GM11168 (cell line): ENCODE measurements around the gene CDKN2D.

Experiments used
- in situ Hi-C: fragments of 300-500 bp; cut with MboI; formaldehyde crosslinking; loops from one replicate; pipeline ENCODE4 v1.12.0; 2022; ENCODE audit warnings: low sequenced_read_pairs; ENCODE audit not compliant: unreplicated experiment

CDKN2D gene

DNA sequence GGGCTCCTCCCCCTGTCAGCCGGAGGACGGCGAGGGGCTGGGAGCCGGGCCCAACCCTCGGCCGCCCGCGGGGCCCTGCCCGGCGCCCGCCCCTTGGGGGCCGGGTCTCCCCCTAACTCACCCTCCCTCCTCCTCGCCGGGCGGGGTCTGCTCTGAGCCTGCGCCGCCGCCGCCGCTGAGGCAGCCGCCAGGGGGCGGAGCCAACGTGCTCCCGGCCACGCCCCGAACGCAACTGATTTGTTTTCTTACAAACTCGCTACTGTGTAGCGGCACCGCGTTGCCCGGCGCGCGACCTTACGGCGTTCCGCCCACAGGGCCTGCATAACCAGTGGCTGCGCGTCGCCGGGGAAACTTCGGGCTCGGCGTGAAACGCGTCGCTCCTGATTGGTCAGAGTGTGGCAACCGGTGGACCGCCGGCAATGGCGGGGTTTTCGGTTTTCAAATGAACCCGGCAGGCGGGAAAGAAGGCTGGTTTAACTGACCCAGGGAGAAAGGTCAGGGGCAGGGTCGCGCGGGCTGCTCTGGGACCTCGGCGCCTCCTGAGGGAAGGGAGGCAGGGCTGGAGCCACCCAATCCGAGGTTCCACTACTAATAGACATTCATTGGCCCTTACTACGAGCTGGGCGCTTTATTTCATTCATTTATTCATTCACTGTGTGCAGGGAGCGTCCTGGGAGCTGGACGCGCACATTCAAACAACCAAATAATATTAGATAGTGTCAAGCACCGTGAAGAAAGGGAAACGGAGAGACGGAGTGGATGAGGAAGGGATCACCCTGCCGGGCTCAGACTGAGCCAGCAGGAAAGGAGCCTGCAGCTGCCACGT, at the start of gene CDKN2D:
Gene CDKN2D (minus strand): TSS at position 154 of the 826 bp plus-strand sequence. CDS start 326 bp downstream, outside the sequence.
- in situ Hi-C loops, result no loop called here

DNA sequence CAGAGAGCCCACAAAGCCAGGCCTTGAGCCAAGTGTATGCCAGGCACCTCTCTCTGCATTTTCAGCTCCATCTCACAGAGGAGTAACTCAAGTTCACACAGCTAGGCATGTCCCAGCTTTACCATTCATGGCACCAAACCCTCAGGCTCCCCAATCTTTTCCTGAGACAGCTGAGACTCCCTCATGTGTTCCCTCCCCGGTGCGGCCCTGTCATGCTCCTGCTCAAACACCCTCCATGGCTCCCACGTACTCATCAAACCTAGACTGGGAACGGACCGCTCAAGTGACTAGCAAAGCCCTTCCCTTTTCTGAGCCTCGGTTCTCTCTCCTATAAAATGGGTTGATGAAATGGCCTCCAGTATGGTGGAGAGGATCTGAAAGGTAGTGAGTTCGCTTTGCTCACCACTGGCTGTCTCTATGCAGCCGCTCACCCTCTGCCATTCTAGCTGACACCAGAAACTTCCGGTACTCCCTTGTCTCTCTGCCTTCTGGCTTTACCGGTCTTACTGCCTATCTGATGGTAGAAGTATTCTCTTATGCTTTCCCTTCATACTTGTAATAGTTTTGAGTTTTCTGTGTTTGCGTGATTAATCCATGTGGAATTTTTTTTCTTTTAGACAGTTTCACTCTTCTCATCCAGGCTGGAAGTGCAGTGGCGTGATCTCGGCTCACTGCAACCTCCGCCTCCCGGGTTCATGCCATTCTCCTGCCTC, 48.8 kb upstream of the CDKN2D start:
- in situ Hi-C loops, result no loop called here

DNA sequence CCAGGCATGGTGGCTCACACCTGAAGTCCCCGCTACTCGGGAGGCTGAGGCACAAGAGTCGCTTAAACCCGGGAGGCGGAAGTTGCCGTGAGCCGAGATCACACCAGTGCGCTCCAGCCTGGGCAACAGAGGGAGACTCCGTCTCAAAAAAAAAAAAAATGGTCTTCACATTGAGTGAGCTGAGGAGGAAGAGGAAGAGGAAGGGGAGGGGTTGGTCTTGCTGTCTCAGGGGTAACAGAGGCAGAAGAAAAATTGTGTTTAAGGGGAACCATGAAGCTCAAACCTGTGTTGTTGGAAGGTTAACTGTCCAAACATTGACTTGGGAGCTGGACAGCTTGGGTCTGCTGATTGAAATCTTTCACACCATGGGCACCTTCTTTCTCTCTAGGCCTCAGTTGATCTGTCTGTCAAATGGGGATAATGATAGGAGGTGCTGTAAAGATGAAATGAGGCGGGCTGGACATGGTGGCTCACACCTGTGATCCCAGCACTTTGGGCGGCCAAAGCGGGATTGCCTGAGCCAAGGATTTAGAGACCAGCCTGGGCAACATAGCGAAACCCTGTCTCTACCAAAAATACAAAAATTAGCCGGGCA, 46.7 kb upstream of the CDKN2D start:
- in situ Hi-C loops, result no loop called here

DNA sequence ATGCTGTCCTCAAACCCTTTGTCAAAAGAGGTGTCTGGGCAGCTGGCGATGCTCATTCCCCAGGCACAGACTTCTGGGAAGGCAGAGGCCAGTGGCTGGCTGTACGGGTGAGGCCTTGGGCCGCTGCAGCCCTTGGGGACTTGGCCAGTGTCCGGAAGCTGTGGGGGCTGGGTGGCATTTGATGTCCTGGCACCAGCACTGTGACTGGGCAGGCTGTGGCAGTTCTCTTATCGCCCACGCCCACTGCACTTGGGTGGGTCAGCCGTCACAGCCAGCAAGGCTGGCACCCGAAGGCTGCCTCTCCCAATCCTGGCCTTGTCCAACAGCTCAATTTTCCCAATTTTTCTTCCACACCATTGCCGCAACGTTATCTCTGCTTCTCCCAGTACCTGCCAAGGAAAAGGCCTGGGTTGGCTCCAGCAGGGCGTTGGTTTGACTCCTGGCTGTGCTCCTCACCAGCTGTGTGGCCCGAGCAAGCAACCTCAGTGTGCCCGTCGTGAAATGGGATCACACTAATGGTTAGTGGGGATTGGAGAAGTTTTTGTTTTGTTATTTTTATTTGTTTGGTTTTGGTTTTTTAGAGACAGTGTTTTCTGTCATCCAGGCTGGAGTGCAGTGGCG, 43.8 kb upstream of the CDKN2D start:
- in situ Hi-C loops, result no loop called here

DNA sequence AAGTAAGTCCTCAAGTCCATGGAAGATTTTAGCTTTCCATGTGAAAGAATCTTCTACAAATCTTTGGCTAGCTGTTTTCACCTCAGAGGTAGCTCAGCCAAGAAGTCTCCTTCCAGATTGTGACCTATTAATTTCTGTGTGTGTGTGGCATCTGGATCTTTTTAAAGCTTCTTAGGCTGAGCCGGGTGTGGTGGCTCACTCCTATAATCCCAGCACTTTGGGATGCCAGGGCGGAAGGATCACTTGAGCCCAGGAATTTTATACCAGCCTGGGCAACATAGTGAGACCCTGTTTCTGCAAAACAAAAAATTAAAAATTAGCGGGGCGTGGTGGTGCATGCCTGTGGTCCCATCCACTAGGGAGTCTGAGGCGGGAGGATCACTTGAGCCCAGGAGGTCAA, 43.1 kb upstream of the CDKN2D start:
- in situ Hi-C loops, result no loop called here

DNA sequence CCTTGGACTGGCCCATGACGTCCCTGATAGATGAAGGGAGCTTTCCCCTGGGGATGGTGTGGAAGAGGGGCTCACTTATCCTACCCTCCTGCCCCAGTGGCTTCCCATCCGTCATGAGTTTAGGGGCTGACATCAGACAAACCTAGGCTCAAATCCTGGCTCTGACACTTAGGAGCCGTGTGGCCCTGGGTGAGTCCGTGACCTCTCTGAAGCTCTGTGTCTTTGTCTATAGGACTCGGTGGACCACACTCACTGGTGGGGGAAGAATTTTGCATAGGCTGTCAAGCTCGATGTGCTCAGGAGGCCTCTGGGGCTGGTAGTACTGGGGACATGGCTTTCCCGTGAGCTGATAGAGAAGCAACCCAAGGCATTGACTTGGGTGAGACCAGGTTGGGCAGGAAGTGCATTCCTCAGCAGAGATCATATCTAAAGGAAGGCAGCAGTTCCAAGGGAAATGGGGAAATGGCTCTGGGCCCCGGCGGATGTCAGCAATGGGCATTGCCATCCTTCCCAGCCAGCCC, 35.7 kb upstream of the CDKN2D start:
- in situ Hi-C loops, result no loop called here

DNA sequence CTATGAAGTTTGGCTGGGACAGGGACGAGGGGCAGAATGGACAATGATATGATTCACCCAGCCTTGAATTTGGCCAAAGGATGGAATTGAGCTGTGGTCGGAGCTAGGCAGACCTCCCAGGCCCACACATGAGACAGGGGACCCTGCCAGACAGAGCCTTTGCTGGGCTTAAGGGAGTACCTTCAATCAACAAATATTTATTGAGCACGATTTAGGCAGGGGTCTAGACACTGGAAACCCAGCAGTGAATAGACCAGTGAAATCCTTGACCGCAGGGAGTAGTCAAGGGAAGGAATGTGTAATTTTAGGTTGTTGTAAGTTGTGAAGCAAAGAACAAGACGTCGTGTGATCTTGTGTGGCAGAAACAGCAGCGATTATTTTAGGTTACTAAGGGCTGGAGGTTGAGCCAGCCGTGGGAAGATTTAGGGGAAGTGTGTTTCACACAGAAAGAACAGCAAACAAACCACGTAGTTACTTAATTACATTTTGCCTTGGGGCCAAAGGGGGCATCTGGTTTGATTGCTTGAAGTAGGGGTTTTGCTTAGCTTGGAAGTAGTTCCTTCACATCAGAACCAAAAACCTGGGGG, 35.2 kb upstream of the CDKN2D start:
- in situ Hi-C loops, result no loop called here

DNA sequence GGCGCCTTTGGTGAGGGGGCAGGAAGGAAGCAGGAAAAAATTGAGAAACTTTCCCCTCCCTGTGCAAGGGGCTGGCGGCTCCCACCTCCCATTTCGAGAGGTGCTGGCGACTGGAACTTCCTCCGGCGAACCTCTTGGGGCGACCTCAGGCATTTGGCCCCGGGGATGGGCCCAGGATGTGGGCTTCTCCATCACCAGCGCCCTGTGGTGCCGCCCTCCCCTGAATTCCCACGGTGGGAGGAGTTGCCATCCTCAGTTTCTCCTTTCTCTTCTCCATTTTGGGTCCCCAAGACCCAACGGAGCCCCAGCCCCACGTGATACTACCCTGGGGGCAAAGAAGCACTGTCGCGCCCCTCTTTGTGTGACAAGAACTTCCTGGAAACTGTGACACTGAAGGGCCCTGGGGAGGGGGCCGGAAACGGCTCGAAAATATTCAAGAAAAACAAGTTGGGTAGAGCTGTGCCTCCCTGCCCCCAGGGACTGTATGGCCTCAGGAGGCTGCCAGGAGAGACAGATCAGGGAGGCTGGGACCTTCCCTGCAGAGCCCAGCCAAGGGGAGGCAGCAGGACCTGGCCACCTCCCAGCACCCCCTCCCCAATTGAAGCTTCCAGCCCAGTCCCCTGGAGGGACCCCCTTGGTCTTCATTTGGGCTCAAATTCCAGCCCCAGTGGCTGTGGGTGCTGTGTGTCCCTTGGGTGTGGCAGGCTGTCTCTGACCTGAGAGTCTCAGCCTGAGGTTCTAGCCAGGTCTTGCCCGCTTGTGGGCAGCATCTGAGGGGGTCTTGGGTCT, 34.5 kb upstream of the CDKN2D start:
- in situ Hi-C loops, result no loop called here

DNA sequence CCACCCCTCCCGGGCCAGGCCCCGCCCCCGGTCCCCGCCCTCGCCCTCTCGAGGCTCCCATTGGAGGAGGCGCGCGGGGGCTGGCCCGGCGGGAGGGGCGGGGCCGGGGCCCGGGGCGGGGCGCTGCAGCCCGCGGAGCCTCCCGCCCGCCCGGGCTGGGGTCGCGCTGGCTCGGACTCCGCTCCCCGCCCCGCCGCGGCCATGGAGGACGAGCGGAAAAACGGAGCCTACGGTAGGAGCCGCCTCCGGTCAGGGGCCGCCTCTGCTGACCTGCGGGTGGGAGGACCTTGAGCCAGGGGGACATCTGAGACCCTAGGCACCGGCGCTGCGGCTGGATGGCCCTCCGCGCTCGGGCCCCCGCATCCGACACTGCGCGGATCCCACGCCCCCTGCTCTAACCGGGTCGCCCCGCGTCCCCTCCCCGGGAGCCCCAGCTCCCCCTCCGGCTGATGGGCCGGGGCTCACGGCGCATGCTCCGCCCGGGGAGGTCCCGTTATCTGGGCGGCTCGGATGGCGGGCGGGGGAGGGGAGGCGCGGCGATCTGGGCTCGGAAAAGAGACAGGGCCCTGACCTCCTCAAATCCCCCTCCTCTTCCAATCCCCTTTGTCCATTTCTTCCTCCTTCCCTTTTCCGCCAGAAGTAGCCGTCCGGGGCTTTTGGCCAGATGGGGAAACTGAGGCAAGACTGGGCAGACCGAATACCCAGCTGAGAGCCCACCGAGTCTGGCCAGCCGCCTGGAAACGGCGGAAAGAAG, 33.7 kb upstream of the CDKN2D start:
- in situ Hi-C loops, result no loop called here

DNA sequence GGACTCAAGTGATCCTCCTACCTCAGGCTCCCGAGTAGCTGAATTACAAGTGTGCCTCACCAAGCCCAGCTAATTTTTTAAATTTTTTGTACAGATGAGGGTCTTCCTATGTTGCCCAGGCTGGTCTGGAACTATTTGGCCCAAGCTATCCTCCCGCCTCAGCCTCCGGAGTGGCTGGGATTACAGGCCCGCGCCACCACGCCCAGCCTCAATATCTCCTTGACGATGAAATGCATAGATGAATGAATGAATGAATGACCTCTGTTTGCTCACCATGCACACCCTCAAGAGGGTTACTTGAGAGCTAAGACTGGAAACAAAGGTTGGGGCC, 33.2 kb upstream of the CDKN2D start:
- in situ Hi-C loops, result no loop called here

DNA sequence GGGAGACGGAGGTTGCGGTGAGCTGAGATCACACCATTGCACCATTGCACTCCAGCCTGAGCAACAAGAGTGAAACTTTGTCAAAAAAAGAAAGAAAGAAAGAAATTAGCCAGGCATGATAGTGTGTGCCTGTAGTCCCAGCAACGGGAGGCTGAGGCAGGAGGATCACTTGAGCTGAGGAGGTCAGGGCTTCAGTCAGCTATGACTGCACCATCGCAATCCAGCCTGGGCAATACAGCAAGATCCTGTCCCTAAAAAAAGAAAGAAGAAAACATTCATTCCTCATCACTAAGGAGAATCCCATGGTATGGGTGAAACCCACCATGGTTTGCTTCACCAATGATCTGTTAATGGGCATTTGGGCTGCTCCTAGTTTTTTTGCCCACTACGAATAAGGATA, 31.4 kb upstream of the CDKN2D start:
- in situ Hi-C loops, result no loop called here

DNA sequence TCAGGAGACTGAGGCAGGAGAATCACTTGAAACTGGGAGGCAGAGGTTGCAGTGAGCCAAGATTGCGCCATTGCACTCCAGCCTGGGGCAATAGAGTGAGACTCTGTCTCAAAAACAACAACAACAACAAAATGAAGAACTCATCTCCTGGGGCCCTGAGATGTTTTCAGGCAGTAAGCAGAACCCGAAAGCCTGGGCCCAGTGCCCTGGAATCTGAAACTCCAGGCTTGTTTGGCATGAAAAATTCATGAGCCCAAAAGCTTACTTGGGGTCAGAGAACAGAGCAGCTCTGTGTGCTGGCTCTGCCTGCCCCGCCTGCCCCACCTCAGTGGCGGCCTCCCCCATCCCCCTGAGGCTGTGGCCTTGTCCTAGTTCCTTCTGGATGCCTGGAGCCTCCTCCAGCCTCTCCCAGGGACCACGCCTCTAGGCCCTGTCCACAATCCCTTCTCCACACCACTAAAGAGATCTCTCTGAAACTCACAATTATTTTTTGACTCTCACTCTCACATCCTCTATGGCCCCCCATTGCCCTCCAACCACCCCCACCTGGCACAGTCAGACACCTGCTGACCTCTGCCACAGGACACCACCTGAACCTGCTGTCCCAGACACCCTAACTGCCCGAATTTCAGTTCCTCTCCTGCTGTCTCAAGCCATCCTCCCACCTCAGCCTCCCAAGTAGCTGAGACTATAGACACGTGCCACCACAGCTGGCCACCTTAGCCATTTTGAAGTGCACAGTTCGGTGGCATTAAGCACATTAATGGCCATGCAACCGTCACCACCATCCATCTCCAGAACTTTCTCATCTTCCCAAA, 25.2 kb upstream of the CDKN2D start:
- in situ Hi-C loops, result no loop called here

DNA sequence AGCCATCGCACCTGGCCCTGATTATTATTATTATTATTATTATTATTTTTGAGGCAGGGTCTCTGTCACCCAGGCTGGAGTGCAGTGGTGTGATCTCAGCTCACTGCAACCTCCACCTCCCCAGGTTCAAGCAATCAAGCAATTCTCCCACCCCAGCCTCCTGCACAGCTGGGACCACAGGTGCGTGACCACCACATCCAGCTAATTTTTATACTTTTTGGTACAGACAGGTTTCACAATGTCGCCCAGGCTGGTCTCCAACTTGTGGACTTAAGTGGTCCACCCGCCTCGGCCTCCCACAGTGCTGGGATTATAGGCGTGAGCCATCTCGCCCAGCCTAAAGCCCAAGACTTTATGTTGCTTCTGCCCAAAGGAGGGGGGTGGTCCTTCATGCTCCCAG, 24.4 kb upstream of the CDKN2D start:
- in situ Hi-C loops, result no loop called here

DNA sequence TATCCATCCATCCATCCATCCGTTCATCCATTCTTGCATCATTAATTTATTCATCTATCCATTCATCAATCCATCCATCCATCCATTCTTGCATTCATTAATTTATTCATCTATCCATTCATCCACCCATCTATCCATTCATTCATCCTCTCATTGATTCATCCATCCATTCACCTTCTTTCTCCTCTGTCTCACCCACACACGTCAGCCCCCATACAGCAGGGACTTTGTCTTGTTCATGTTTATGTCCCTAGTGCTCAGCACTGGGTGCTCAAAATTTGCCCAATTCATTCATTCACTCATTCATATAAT, 19.0 kb upstream of the CDKN2D start:
- in situ Hi-C loops, result no loop called here

DNA sequence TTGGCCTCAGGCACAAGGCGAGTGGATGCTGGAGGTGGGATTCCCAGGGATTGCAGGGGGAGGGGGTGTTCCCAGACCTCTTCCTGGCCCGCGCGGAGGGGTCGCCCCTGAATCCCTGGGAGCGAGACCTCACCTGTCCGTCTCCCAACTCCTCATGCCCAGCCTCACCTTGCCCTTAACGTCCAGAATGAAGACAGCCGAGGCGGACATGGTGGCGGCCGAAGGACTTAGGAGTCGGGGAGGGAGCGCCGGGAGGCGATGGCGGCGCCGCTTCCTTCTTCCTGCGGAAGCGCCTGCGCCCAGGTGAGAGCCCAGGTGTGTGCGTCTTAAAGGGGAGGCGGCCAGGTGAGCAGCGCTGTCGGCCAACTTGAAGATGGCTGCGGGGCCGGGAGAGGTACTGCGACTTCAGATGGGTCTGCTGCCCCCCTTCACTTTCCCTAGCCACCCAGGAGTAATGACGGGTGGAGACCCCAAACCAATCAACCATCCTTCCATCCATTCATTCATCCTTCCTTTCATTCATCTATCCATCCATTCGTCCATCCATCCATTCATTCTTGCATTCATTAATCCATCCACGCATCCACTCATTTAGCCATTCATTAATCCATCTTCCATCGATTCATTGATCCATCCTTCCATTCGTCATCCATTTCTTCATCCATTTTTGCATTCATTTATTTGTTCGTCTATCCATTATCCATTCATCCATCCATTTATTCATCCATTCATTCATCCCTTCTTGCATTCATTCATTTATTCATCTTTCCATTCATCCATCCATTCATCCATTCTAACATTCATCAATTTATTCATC, 18.5 kb upstream of the CDKN2D start, which contains the start of gene AP1M2:
Gene AP1M2 (minus strand): TSS at position 291 of the 817 bp plus-strand sequence. CDS start 81 bp downstream, at position 210.
- in situ Hi-C loops, result no loop called here

DNA sequence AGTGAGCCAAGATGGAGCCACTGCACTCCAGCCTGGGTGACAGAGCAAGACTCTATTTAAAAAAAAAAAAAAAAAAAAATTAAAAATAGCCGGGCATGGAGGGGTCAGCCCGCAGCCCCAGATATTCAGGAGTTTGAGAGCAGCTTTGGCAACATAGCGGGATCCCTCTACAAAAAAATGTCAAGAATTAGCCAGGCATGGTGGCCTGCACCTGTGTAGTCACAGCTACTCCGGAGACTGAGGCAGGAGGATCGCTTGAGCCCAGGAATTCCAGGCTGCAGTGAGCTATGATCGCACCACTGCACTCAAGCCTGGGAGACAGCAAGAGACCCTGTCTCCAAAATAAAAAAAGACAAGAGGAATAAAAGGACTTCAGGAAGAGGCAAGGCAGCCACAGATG, 17.6 kb upstream of the CDKN2D start:
- in situ Hi-C loops, result no loop called here

DNA sequence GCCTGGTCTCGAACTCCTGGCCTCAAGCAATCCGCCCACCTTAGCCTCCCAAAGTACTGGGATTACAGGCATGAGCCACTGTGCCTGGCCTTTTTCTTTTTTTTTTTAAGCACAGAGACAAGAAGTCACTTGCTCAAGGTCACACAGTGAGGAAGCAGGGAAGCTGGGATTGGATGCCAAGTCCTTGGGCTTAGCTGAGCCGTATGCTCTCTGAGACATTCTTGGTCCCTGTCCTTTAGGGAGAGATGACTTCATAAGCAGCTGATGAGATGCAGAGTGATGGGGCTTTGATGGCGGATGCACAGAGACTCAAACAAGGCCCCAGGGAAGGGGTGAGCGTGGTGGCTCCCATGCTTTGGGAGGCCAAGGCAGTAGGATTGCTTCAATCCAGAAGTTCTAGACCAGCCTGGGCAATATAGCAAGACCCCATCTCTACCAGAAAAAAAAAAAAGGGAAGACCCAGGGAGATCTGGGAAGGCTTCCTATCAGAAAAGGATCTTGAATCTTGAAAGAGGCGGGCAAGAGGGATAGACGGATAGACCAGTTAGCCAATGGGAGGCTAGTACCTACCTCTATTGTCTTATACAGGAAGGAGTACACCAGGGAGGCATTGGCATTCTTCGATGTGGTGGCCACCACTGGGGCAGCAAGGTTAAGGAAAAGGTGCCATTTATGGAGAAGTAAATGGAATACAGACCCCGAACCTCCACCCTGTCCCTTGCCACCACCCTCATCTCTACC, 14.4 kb upstream of the CDKN2D start:
- in situ Hi-C loops, result loop anchor here (5.0 kb wide), 1 partner anchor 59 kb away; no protein-coding TSS in a partner anchor
